Thyroid gland (tissue), 4 donors: ENCODE results near the gene PPIL3. TPM values are rescaled to one million over a fixed set of nuclear protein-coding genes. Genes with fewer than 3 reads are reported as not detected.

Experiments used
- DNase-seq, 2 donors: peaks; one replicate each; pipeline ENCODE4 v3.0.0-alpha.2; 2019
- H3K27ac ChIP-seq, 3 donors: fragments of 200-600 bp; sonication (generic); 1 replicate in 2 of 3; 2 replicates in 1 of 3; pipeline ENCODE4 v1.5.1; 2016 to 2019; ENCODE audit warnings: mild to moderate bottlenecking in 1 of 3, moderate library complexity in 1 of 3
- H3K27me3 ChIP-seq: fragments of 200-600 bp; sonication (generic); one replicate; pipeline ENCODE4 v1.5.1; 2019
- H3K36me3 ChIP-seq, 2 donors: fragments of 200-600 bp; sonication (generic); one replicate each; pipeline ENCODE4 v1.5.1; 2016 to 2019
- H3K4me1 ChIP-seq, 2 donors: fragments of 200-600 bp; sonication (generic); one replicate each; pipeline ENCODE4 v1.5.1; 2017 to 2019
- H3K4me3 ChIP-seq, 3 donors: fragments of 200-600 bp; sonication (generic); replicated peaks in 1 of 3; 1 replicate in 2 of 3; 2 replicates in 1 of 3; pipeline ENCODE4 v1.5.1; 2016; ENCODE audit warnings: mild to moderate bottlenecking in 1 of 3
- H3K9me3 ChIP-seq: fragments of 200-600 bp; sonication (generic); one replicate; pipeline ENCODE4 v1.5.1; 2017
- CTCF ChIP-seq, 6 experiments: fragments of 200-600 bp in 3 of 6; fragments of 450-650 bp in 3 of 6; sonication (generic) in 3 of 6; IDR thresholded peaks; one replicate each; pipeline ENCODE4 v1.5.1; 2016 to 2019; ENCODE audit warnings: antibody characterized with exemption in 6 of 6, mild to moderate bottlenecking in 2 of 6, inconsistent platforms in 1 of 6, moderate library complexity in 1 of 6
- POLR2A ChIP-seq, 2 donors: fragments of 450-650 bp; IDR thresholded peaks; one replicate each; pipeline ENCODE4 v1.6.1; 2017; ENCODE audit warnings: antibody characterized with exemption in 2 of 2, mild to moderate bottlenecking in 2 of 2, moderate library complexity in 1 of 2
- WGBS, 2 donors: methylation state at CpG; one replicate each; pipeline ENCODE4 v1.1.5; 2017; 5-methylcytosine and 5-hydroxymethylcytosine counted together
- intact Hi-C: fragments of 100-400 bp; cut with DNase I; formaldehyde crosslinking; loops from one replicate; pipeline ENCODE4 v1.15.1; 2023
- total RNA-seq, 4 donors: library from RNA; depleted of rRNA; stranded (reverse); fragments of >200 nt; gene quantifications; one replicate each; pipeline ENCODE4 v1.2.3, GENCODE V29; 2016

Gene PPIL3
- total RNA-seq, 4 donors from 2014 or later, result 12.2 to 30.3 (median 26.6) TPM

- TF ChIP-seq CTCF (IDR thresholded peaks at IDR 0.05) (no peak), POLR2A (IDR thresholded peaks at IDR 0.05) (no peak)
- intact Hi-C loops, result no loop called here
- 91 to 94% methylated on average over 4 of the region's 4 CpGs for WGBS, 2 donors
Observed at GRCh38 chr2:200847939-200848338, 40.9 kb downstream of the PPIL3 start.

GRCh38 chr2:200847269-200847668 is 41.6 kb downstream of the PPIL3 start:
- H3K9me3 ChIP-seq, result no peaks in the 10 kb centered on the region
- no peak for TF ChIP-seq CTCF (IDR thresholded peaks at IDR 0.05)
- TF ChIP-seq POLR2A (IDR thresholded peaks at IDR 0.05), result no peak
- no peaks in the 10 kb centered on the region for H3K4me1 ChIP-seq
- H3K36me3 ChIP-seq, result peaks cover 20% of the 10 kb centered on the region in 2 donors
- no peak for DNase-seq
- intact Hi-C loops, result no loop called here
- H3K27me3 ChIP-seq, result no peaks in the 10 kb centered on the region
- H3K27ac ChIP-seq, result no peak overlapping the region
- no peak overlapping the region for H3K4me3 ChIP-seq

More at GRCh38 chr2:200847939-200848338, 40.9 kb downstream of the PPIL3 start:
- Histone ChIP-seq H3K36me3 (peaks cover 27% of the 10 kb centered on the region in 2 donors), H3K4me1 (no peaks in the 10 kb centered on the region), H3K27ac (no peak overlapping the region), H3K9me3 (no peaks in the 10 kb centered on the region), H3K27me3 (no peaks in the 10 kb centered on the region), H3K4me3 (no peak overlapping the region)
- DNase-seq, result no peak

GRCh38 chr2:200845669-200846325 is 43.1 kb downstream of the PPIL3 start:
- no peak for DNase-seq
- Histone ChIP-seq H3K4me1 (no peaks in the 10 kb centered on the region), H3K36me3 (peaks cover 5 to 6% of the 10 kb centered on the region in 2 donors), H3K27ac (no peak overlapping the region), H3K4me3 (no peak overlapping the region), H3K9me3 (no peaks in the 10 kb centered on the region), H3K27me3 (no peaks in the 10 kb centered on the region)
- intact Hi-C loops, result no loop called here
- TF ChIP-seq POLR2A (IDR thresholded peaks at IDR 0.05), result no peak
- no peak for TF ChIP-seq CTCF (IDR thresholded peaks at IDR 0.05)
- WGBS, 2 donors, result 85 to 87% methylated on average over 10 of the region's 10 CpGs

- Histone ChIP-seq H3K9me3 (no peaks in the 10 kb centered on the region), H3K4me1 (no peaks in the 10 kb centered on the region), H3K4me3 (no peak overlapping the region), H3K27me3 (no peaks in the 10 kb centered on the region), H3K27ac (no peak overlapping the region), H3K36me3 (peaks cover 0 to under 1% of the 10 kb centered on the region in 2 donors)
- 83 to 89% methylated on average over 3 to 5 of the region's 5 CpGs for WGBS, 2 donors
- intact Hi-C loops, result no loop called here
- DNase-seq, result no peak
- TF ChIP-seq POLR2A (IDR thresholded peaks at IDR 0.05) (no peak), CTCF (IDR thresholded peaks at IDR 0.05) (no peak)
Observed at GRCh38 chr2:200845194-200845593, 43.7 kb downstream of the PPIL3 start.

- no peaks in the 10 kb centered on the region for H3K27me3 ChIP-seq
- intact Hi-C loops, result no loop called here
- TF ChIP-seq POLR2A (IDR thresholded peaks at IDR 0.05) (no peak), CTCF (IDR thresholded peaks at IDR 0.05) (no peak)
- no peaks in the 10 kb centered on the region for H3K36me3 ChIP-seq
- no peak overlapping the region for H3K27ac ChIP-seq
- 88 to 90% methylated on average over 18 to 20 of the region's 24 CpGs for WGBS, 2 donors
- no peak overlapping the region for H3K4me3 ChIP-seq
- H3K9me3 ChIP-seq, result no peaks in the 10 kb centered on the region
- no peak for DNase-seq
- H3K4me1 ChIP-seq, result no peaks in the 10 kb centered on the region
Observed at GRCh38 chr2:200843993-200844948, 44.6 kb downstream of the PPIL3 start.
